ENCODE data around the gene CRB1.

Gene CRB1

GRCh38 chr1:197222780-197223179 lies 45.3 kb upstream of the CRB1 start:
- H4K20me1 ChIP-seq (ENCODE audit: insufficient read depth, low read length), result no peaks in the 10 kb centered on the region
- H3K9me3 ChIP-seq (ENCODE audit: low read length), result no peaks in the 10 kb centered on the region
- no peaks in the 10 kb centered on the region for H3K9me2 ChIP-seq (ENCODE audit: low read depth, low read length)
- H3K36me3 ChIP-seq (ENCODE audit: insufficient read depth, low read length), result no peaks in the 10 kb centered on the region
- H3K27me3 ChIP-seq (ENCODE audit: insufficient read depth, low read length), result no peaks in the 10 kb centered on the region
- no peak overlapping the region for H2AFZ ChIP-seq (ENCODE audit: low read length)
- no peak overlapping the region for H3K4me3 ChIP-seq (ENCODE audit: low read depth, low read length, poor library complexity, severe bottlenecking)
- H3K27ac ChIP-seq (ENCODE audit: low read depth, low read length, poor library complexity, severe bottlenecking), result no peak overlapping the region
- no peak overlapping the region for H3K9ac ChIP-seq (ENCODE audit: low read length)
- TF ChIP-seq, protein P1, sequence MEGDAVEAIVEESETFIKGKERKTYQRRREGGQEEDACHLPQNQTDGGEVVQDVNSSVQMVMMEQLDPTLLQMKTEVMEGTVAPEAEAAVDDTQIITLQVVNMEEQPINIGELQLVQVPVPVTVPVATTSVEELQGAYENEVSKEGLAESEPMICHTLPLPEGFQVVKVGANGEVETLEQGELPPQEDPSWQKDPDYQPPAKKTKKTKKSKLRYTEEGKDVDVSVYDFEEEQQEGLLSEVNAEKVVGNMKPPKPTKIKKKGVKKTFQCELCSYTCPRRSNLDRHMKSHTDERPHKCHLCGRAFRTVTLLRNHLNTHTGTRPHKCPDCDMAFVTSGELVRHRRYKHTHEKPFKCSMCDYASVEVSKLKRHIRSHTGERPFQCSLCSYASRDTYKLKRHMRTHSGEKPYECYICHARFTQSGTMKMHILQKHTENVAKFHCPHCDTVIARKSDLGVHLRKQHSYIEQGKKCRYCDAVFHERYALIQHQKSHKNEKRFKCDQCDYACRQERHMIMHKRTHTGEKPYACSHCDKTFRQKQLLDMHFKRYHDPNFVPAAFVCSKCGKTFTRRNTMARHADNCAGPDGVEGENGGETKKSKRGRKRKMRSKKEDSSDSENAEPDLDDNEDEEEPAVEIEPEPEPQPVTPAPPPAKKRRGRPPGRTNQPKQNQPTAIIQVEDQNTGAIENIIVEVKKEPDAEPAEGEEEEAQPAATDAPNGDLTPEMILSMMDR (IDR thresholded peaks at IDR 0.05; ENCODE audit: low read length), result no peak
- TF ChIP-seq EZH2 (IDR thresholded peaks at IDR 0.05; ENCODE audit: borderline replicate concordance, low read length), result no peak
- H3F3A ChIP-seq (ENCODE audit: insufficient read depth, low read length), result no peaks in the 10 kb centered on the region
- H3K4me1 ChIP-seq (ENCODE audit: insufficient read depth, low read length, severe bottlenecking), result no peaks in the 10 kb centered on the region
- H3K4me2 ChIP-seq (ENCODE audit: low read length), result no peak overlapping the region
- no peaks in the 10 kb centered on the region for H3K79me2 ChIP-seq (ENCODE audit: insufficient read depth, low read length)

- Histone ChIP-seq H3K9me3 (ENCODE audit: low read length) (no peaks in the 10 kb centered on the region), H3K9ac (ENCODE audit: low read length) (no peak overlapping the region), H4K20me1 (ENCODE audit: insufficient read depth, low read length) (no peaks in the 10 kb centered on the region), H3K79me2 (ENCODE audit: insufficient read depth, low read length) (no peaks in the 10 kb centered on the region), H3K9me2 (ENCODE audit: low read depth, low read length) (no peaks in the 10 kb centered on the region), H3K4me2 (ENCODE audit: low read length) (no peak overlapping the region), H3K4me3 (ENCODE audit: low read depth, low read length, poor library complexity, severe bottlenecking) (no peak overlapping the region), H3K36me3 (ENCODE audit: insufficient read depth, low read length) (no peaks in the 10 kb centered on the region), H3K27ac (ENCODE audit: low read depth, low read length, poor library complexity, severe bottlenecking) (no peak overlapping the region), H3K27me3 (ENCODE audit: insufficient read depth, low read length) (no peaks in the 10 kb centered on the region), H3K4me1 (ENCODE audit: insufficient read depth, low read length, severe bottlenecking) (no peaks in the 10 kb centered on the region), H2AFZ (ENCODE audit: low read length) (no peak overlapping the region), H3F3A (ENCODE audit: insufficient read depth, low read length) (no peaks in the 10 kb centered on the region)
- TF ChIP-seq, protein P1 (IDR thresholded peaks at IDR 0.05; ENCODE audit: low read length), result no peak
- no peak for TF ChIP-seq EZH2 (IDR thresholded peaks at IDR 0.05; ENCODE audit: borderline replicate concordance, low read length)
Measured at GRCh38 chr1:197224160-197224559, 43.9 kb upstream of the CRB1 start.

- Histone ChIP-seq H3K9me2 (ENCODE audit: low read depth, low read length) (no peaks in the 10 kb centered on the region), H3K36me3 (ENCODE audit: insufficient read depth, low read length) (no peaks in the 10 kb centered on the region), H3K79me2 (ENCODE audit: insufficient read depth, low read length) (no peaks in the 10 kb centered on the region), H3K9ac (ENCODE audit: low read length) (no peak overlapping the region), H3K27ac (ENCODE audit: low read depth, low read length, poor library complexity, severe bottlenecking) (no peak overlapping the region), H3K9me3 (ENCODE audit: low read length) (no peaks in the 10 kb centered on the region), H4K20me1 (ENCODE audit: insufficient read depth, low read length) (no peaks in the 10 kb centered on the region), H3F3A (ENCODE audit: insufficient read depth, low read length) (no peaks in the 10 kb centered on the region), H3K4me2 (ENCODE audit: low read length) (no peak overlapping the region), H3K4me1 (ENCODE audit: insufficient read depth, low read length, severe bottlenecking) (no peaks in the 10 kb centered on the region), H3K4me3 (ENCODE audit: low read depth, low read length, poor library complexity, severe bottlenecking) (no peak overlapping the region), H2AFZ (ENCODE audit: low read length) (no peak overlapping the region), H3K27me3 (ENCODE audit: insufficient read depth, low read length) (no peaks in the 10 kb centered on the region)
- TF ChIP-seq, protein P1 (IDR thresholded peaks at IDR 0.05; ENCODE audit: low read length), result no peak
- TF ChIP-seq EZH2 (IDR thresholded peaks at IDR 0.05; ENCODE audit: borderline replicate concordance, low read length), result no peak
Measured at GRCh38 chr1:197225611-197226010, 42.4 kb upstream of the CRB1 start.

Data from OCI-LY1 (cell line).